Neural progenitor cell (in vitro differentiated cells): ENCODE data around the gene WEE2. TPM values are rescaled to one million over a fixed set of nuclear protein-coding genes. Genes with fewer than 3 reads are reported as not detected.
A peak's percentile ranks its signal among the peaks of the same experiment; 100 is the strongest.
"Not testable (repeated sequence)": the region's sequence is repeated elsewhere in the genome, so short reads cannot be mapped to it uniquely, and the experiment has no call there.

Source experiments
- DNase-seq: peaks from one replicate; pipeline ENCODE4 v3.0.0-alpha.2; 2016; ENCODE audit warnings: low spot score
- H2AFZ ChIP-seq: fragments of 200-600 bp; sonication (generic); replicated peaks from 2 replicates; pipeline ENCODE4 v1.6.1; 2016; ENCODE audit warnings: antibody characterized with exemption
- H3F3A ChIP-seq: fragments of 200-600 bp; sonication (generic); 2 replicates; pipeline ENCODE4 v1.6.1; 2016; ENCODE audit warnings: antibody characterized with exemption, low read depth
- H3K27ac ChIP-seq: fragments of 200-600 bp; sonication (generic); 2 replicates; pipeline ENCODE4 v1.5.1; 2016; ENCODE audit warnings: mild to moderate bottlenecking
- H3K27me3 ChIP-seq: fragments of 200-600 bp; sonication (generic); 2 replicates; pipeline ENCODE4 v1.6.1; 2016; ENCODE audit warnings: mild to moderate bottlenecking, moderate library complexity
- H3K36me3 ChIP-seq: fragments of 200-600 bp; sonication (generic); 2 replicates; pipeline ENCODE4 v1.5.1; 2016
- H3K4me1 ChIP-seq: fragments of 200-600 bp; sonication (generic); 2 replicates; pipeline ENCODE4 v1.6.1; 2016; ENCODE audit warnings: mixed run types
- H3K4me2 ChIP-seq: fragments of 200-600 bp; sonication (generic); 2 replicates; pipeline ENCODE4 v1.6.1; 2016
- H3K4me3 ChIP-seq: fragments of 200-600 bp; sonication (generic); 2 replicates; pipeline ENCODE4 v1.5.1; 2016
- H3K79me2 ChIP-seq: fragments of 200-600 bp; sonication (generic); 2 replicates; pipeline ENCODE4 v1.6.1; 2016; ENCODE audit warnings: low read depth
- H3K9ac ChIP-seq: fragments of 200-600 bp; sonication (generic); 2 replicates; pipeline ENCODE4 v1.6.1; 2016
- H3K9me3 ChIP-seq: fragments of 200-600 bp; sonication (generic); 2 replicates; pipeline ENCODE4 v1.5.1; 2016; ENCODE audit warnings: low read depth
- H4K20me1 ChIP-seq: fragments of 200-600 bp; sonication (generic); 2 replicates; pipeline ENCODE4 v1.6.1; 2016; ENCODE audit warnings: low read depth
- H3K27ac Mint-ChIP-seq: 3 replicates; pipeline ENCODE4 v1.8.0; 2021; ENCODE audit warnings: mixed read lengths
- H3K27me3 Mint-ChIP-seq: 2 replicates; pipeline ENCODE4 v1.8.0; 2022; ENCODE audit warnings: low read depth, mild to moderate bottlenecking, inconsistent platforms, moderate library complexity, mixed read lengths; ENCODE audit not compliant: insufficient read depth
- H3K36me3 Mint-ChIP-seq: 3 replicates; pipeline ENCODE4 v1.8.0; 2021; ENCODE audit warnings: mixed read lengths
- H3K4me1 Mint-ChIP-seq: 3 replicates; pipeline ENCODE4 v1.8.0; 2021; ENCODE audit warnings: mixed read lengths
- H3K4me3 Mint-ChIP-seq: 3 replicates; pipeline ENCODE4 v1.8.0; 2021; ENCODE audit warnings: mild to moderate bottlenecking, moderate library complexity, mixed read lengths
- H3K9me3 Mint-ChIP-seq: 3 replicates; pipeline ENCODE4 v1.8.0; 2020; ENCODE audit warnings: mixed read lengths
- EZH2 ChIP-seq: fragments of 200-600 bp; sonication (generic); IDR thresholded peaks from 2 replicates; pipeline ENCODE4 v1.6.1; 2017; ENCODE audit warnings: antibody characterized with exemption, mild to moderate bottlenecking, moderate library complexity
- EZH2phosphoT487 ChIP-seq: fragments of 200-600 bp; sonication (generic); IDR thresholded peaks from 2 replicates; pipeline ENCODE4 v1.6.1; 2017; ENCODE audit warnings: antibody characterized with exemption
- total RNA-seq: library from RNA; depleted of rRNA; stranded (reverse); fragments of >200 nt; gene quantifications from 2 replicates; pipeline ENCODE4 v1.2.3, GENCODE V29; 2015; ENCODE audit warnings: low replicate concordance
- TF ChIP-seq, protein P1 (sequence below): fragments of 200-600 bp; sonication (generic); IDR thresholded peaks from 2 replicates; pipeline ENCODE4 v1.5.1; 2017; ENCODE audit warnings: antibody characterized with exemption, mild to moderate bottlenecking

The WEE2 gene
- total RNA-seq, 1 donor from 2014 or later: not detected

DNA sequence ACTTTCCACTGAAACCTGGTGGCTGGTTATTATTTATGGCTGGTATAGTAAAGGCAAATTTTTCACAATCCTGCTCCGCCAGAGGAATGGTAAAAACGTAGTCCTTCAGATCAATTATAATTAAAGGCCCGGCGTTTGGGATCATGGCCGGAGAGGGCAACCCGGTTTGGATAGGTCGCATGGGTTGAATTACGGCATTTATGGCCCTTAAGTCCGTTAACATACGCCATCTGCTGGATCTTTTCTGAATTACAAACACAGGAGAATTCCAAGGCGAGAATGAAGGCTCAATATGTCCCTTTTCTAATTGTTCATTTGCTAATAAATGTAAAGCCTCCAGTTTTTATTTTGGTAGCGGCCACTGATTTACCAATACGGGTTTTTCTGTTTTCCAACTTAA is 44.5 kb downstream of the WEE2 start:
- peaks cover 37% of the 10 kb centered on the region for H3K9me3 Mint-ChIP-seq
- Histone ChIP-seq H3K4me3 (no peak overlapping the region), H3K36me3 (peaks cover 50% of the 10 kb centered on the region)

DNA sequence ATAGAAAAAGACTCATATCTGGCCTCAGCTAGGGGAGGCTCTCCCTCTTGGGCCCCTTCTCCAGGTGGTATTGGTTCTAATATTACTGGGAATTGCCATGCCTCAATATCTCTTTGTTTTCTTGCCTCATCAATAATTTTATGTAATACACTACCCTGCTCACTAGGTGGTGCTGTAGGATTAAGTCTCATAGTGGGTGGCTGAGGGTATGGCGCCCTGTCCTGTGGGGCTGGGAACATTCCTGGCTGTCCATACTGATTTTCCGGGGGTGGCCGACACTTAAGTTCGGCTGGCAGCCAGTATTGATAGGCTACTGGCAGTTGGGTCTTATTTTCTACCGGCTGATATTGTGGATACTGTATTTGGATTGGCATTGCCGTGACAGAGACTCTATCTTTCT is 46.8 kb downstream of the WEE2 start:
- TF ChIP-seq EZH2 (no peak), EZH2phosphoT487 (no peak)
- TF ChIP-seq, protein P1, sequence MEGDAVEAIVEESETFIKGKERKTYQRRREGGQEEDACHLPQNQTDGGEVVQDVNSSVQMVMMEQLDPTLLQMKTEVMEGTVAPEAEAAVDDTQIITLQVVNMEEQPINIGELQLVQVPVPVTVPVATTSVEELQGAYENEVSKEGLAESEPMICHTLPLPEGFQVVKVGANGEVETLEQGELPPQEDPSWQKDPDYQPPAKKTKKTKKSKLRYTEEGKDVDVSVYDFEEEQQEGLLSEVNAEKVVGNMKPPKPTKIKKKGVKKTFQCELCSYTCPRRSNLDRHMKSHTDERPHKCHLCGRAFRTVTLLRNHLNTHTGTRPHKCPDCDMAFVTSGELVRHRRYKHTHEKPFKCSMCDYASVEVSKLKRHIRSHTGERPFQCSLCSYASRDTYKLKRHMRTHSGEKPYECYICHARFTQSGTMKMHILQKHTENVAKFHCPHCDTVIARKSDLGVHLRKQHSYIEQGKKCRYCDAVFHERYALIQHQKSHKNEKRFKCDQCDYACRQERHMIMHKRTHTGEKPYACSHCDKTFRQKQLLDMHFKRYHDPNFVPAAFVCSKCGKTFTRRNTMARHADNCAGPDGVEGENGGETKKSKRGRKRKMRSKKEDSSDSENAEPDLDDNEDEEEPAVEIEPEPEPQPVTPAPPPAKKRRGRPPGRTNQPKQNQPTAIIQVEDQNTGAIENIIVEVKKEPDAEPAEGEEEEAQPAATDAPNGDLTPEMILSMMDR: peak; percentile 60
- Histone ChIP-seq H3K9me3 (peaks cover 18% of the 10 kb centered on the region), H3K27me3 (no peaks in the 10 kb centered on the region), H4K20me1 (no peaks in the 10 kb centered on the region), H3K4me3 (no peak overlapping the region), H3K27ac (no peak overlapping the region), H3K4me1 (no peaks in the 10 kb centered on the region), H2AFZ (no peak overlapping the region), H3K4me2 (no peak overlapping the region), H3F3A (no peaks in the 10 kb centered on the region), H3K36me3 (peaks cover 29% of the 10 kb centered on the region), H3K79me2 (no peaks in the 10 kb centered on the region), H3K9ac (no peak overlapping the region)
- Mint-ChIP-seq H3K4me3 (no peak overlapping the region), H3K27ac (no peak overlapping the region), H3K27me3 (no peaks in the 10 kb centered on the region), H3K9me3 (peaks cover 35% of the 10 kb centered on the region), H3K36me3 (peaks cover 74% of the 10 kb centered on the region), H3K4me1 (no peaks in the 10 kb centered on the region)
- peak; percentile 61 for DNase-seq

More for the DNA sequence above, 44.5 kb downstream of the WEE2 start:
- no peaks in the 10 kb centered on the region for H3F3A ChIP-seq
- no peak overlapping the region for H3K27ac ChIP-seq
- no peak overlapping the region for H2AFZ ChIP-seq
- H3K27ac Mint-ChIP-seq: no peak overlapping the region
- TF ChIP-seq, protein P1: peak; percentile 48
- TF ChIP-seq EZH2phosphoT487: no peak
- peaks cover 21% of the 10 kb centered on the region for H3K9me3 ChIP-seq
- no peaks in the 10 kb centered on the region for H3K4me1 ChIP-seq
- no peaks in the 10 kb centered on the region for H4K20me1 ChIP-seq
- no peak overlapping the region for H3K4me3 Mint-ChIP-seq
- DNase-seq: no peak
- peaks cover 75% of the 10 kb centered on the region for H3K36me3 Mint-ChIP-seq
- H3K27me3 ChIP-seq: no peaks in the 10 kb centered on the region
- no peak overlapping the region for H3K4me2 ChIP-seq
- no peaks in the 10 kb centered on the region for H3K4me1 Mint-ChIP-seq
- no peaks in the 10 kb centered on the region for H3K27me3 Mint-ChIP-seq
- H3K79me2 ChIP-seq: no peaks in the 10 kb centered on the region
- H3K9ac ChIP-seq: no peak overlapping the region

DNA sequence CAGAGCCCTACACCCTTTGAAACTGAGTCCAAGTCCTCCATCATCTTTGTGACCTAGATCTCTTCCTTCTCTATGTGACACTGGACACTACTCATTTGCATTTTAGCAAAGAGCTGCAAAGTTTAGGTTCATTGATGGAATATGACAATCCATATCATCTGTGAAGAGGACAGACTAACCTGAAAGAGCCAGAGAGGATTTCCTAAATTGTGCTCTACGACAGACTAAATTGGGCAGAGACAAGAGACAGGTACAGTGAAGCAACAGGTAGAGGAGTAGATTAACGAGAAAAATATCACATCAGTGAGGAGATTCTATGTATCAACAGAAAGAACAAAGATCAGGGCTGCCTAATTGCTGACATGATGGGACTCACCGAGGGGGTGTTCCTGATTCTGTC is 55.6 kb downstream of the WEE2 start, which contains the start of gene TAS2R3:
Gene TAS2R3, plus strand, starts transcription at position 301 of the 400 bp plus-strand sequence. Its CDS starts 62 bp downstream, at position 363.
- Histone ChIP-seq H3K36me3 (no peaks in the 10 kb centered on the region), H3K4me2 (no peak within 1 kb of the TSS), H3K27me3 (no peaks in the 10 kb centered on the region), H3K4me1 (no peaks in the 10 kb centered on the region), H3K27ac (no peak within 1 kb of the TSS), H3F3A (no peaks in the 10 kb centered on the region), H4K20me1 (no peaks in the 10 kb centered on the region), H2AFZ (no peak within 1 kb of the TSS), H3K79me2 (no peaks in the 10 kb centered on the region), H3K9ac (no peak within 1 kb of the TSS), H3K4me3 (no peak within 1 kb of the TSS), H3K9me3 (no peaks in the 10 kb centered on the region)
- no peak for DNase-seq
- TF ChIP-seq, protein P1: no peak
- no peak for TF ChIP-seq EZH2phosphoT487
- no peak for TF ChIP-seq EZH2
- Mint-ChIP-seq H3K36me3 (peaks cover 26% of the 10 kb centered on the region), H3K9me3 (no peaks in the 10 kb centered on the region), H3K27me3 (no peaks in the 10 kb centered on the region), H3K4me1 (no peaks in the 10 kb centered on the region), H3K4me3 (no peak within 1 kb of the TSS), H3K27ac (peak within 1 kb of the TSS; percentile 1)

DNA sequence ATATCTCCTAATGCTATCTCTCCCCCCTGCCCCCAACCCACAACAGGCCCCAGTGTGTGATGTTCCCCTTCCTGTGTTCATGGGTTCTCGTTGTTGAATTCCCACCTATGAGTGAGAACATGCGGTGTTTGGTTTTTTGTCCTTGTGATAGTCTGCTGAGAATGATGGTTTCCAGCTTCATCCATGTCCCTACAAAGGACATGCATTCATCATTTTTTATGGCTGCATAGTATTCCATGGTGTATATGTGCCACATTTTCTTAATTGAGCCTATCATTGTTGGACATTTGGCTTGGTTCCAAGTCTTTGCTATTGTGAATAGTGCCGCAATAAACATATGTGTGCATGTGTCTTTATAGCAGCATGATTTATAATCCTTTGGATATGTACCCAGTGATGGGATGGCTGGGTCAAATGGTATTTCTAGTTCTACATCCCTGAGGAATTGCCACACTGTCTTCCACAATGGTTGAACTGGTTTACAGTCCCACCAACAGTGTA is 62.0 kb downstream of the WEE2 start:
- H4K20me1 ChIP-seq, H3K27ac Mint-ChIP-seq, H3K4me1 ChIP-seq, H3K79me2 ChIP-seq, H3K36me3 ChIP-seq, H3K4me3 ChIP-seq, H3K9me3 ChIP-seq, H3K9me3 Mint-ChIP-seq, DNase-seq, H3K4me3 Mint-ChIP-seq, H2AFZ ChIP-seq, H3F3A ChIP-seq, H3K27me3 ChIP-seq, H3K4me1 Mint-ChIP-seq, H3K4me2 ChIP-seq, H3K27me3 Mint-ChIP-seq, H3K9ac ChIP-seq, H3K27ac ChIP-seq: not testable (repeated sequence)
- peaks cover 22% of the 10 kb centered on the region for H3K36me3 Mint-ChIP-seq
